Measurements from ENCODE around the gene LRRC70.

Gene LRRC70

DNA sequence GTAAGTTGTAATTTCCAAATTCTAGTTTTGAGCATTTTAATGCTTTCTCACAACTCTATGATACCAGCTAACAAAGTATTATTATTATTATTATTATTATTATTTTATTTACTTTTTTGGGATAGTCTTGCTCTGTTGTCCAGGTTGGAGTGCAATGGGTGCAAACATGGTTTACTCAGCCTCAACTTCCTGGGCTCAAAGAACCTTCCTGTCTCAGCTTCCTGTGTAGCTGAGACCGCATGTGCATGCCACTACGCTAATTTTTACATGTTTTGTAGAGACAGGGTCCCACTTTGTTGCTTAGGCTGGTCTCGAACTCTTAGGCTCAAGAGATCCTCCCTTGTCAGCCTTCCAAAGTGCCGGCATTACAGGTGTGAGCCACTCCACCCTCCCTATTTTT, 27.0 kb downstream of the LRRC70 start:
- TF ChIP-seq, protein P1, sequence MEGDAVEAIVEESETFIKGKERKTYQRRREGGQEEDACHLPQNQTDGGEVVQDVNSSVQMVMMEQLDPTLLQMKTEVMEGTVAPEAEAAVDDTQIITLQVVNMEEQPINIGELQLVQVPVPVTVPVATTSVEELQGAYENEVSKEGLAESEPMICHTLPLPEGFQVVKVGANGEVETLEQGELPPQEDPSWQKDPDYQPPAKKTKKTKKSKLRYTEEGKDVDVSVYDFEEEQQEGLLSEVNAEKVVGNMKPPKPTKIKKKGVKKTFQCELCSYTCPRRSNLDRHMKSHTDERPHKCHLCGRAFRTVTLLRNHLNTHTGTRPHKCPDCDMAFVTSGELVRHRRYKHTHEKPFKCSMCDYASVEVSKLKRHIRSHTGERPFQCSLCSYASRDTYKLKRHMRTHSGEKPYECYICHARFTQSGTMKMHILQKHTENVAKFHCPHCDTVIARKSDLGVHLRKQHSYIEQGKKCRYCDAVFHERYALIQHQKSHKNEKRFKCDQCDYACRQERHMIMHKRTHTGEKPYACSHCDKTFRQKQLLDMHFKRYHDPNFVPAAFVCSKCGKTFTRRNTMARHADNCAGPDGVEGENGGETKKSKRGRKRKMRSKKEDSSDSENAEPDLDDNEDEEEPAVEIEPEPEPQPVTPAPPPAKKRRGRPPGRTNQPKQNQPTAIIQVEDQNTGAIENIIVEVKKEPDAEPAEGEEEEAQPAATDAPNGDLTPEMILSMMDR (IDR thresholded peaks at IDR 0.05; ENCODE audit: extremely low read depth, insufficient read depth, missing control alignments), result no peak
- in situ Hi-C loops (cut with MboI; ENCODE audit: low pct_unique_long_range_greater_than_20kb, low sequenced_read_pairs, unreplicated experiment), result no loop called here

DNA sequence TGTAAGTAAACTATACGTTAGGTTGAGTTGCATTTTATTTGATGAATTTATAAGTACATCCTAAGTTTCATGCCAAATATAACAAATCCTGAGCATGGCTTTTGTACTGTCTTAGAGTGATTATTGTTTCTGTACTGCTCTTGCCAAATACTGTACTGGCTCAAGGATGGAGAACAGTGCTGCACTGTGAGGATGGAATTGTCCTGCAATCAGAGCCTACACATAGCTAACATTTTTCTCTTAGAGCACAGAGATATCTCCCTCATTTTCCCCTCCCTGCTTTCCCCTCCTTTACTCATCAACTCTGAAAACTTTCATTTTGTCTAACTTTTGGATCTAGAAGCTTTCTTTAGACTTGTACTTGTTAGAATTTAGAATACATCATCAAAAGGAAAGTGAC, 28.3 kb downstream of the LRRC70 start:
- DNase-seq (ENCODE audit: low spot score), result no peak
- TF ChIP-seq, protein P1 (IDR thresholded peaks at IDR 0.05; ENCODE audit: extremely low read depth, insufficient read depth, missing control alignments), result no peak
- in situ Hi-C loops (cut with MboI; ENCODE audit: low pct_unique_long_range_greater_than_20kb, low sequenced_read_pairs, unreplicated experiment), result no loop called here

More for the DNA sequence above, 27.0 kb downstream of the LRRC70 start:
- DNase-seq (ENCODE audit: low spot score), result no peak

DNA sequence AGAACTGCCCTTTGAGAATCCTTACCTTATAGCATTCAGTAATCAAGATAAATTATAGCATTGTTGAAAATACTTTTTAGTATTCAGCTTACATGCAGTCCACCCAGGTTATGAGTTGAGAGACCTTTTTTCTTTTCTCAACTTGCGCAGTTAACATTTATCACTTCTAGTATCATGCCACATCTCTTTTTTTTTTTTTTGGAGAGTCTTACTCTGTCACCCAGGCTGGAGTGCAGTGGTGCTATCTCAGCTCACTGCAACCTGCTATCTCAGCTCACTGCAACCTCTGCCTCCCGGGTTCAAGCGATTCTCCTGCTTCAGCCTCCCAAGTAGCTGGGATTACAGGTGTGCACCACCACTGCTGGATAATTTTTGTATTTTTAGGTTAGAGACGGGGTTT, 29.0 kb downstream of the LRRC70 start:
- in situ Hi-C loops (cut with MboI; ENCODE audit: low pct_unique_long_range_greater_than_20kb, low sequenced_read_pairs, unreplicated experiment), result no loop called here
- no peak for DNase-seq (ENCODE audit: low spot score)
- TF ChIP-seq, protein P1 (IDR thresholded peaks at IDR 0.05; ENCODE audit: extremely low read depth, insufficient read depth, missing control alignments), result no peak

DNA sequence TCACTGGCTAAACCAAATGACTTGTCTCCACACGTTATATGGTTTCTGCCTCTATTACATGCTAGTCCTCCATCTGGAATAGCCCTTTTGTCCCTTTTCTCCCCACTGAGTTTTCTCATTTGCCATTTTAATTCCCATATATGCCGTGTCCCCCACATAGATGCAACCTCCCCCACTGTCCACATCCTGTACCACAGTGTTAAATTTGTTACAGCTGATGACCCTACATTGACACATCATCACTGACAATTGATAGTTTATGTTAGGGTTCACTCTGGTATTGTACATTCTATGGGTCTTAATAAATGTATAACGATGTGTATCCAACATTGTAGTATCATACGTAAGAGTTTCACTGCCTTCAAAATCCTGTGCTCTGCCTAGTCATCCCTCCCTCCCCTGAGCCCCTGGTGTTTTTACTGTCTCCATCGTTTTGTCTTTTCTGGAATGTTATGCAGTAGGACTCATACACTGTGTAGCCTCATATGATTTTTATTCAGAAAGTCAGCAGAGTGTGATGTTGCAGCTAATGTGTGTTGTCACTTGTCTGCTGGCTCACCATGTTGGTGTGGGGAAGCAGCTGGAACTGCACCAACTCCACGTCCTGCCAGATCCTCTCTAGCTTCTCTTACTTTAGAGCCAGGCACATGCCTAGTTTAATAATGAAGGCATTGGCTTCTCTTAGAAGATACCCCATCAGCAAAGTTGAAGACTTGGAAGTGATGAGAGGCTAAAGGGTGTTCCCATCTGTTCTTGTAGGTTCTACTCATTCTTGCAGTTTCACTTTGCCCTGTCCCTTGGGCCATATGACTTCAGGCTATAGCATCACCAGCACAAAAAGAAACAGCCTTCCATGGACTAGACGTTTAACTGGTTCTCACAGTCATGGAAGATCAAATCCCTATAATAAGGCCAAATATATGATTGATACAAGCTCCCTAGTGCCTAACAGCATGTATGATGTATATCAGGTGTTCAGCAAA, 30.2 kb downstream of the LRRC70 start:
- DNase-seq (ENCODE audit: low spot score), result no peak
- TF ChIP-seq, protein P1 (IDR thresholded peaks at IDR 0.05; ENCODE audit: extremely low read depth, insufficient read depth, missing control alignments), result no peak
- in situ Hi-C loops (cut with MboI; ENCODE audit: low pct_unique_long_range_greater_than_20kb, low sequenced_read_pairs, unreplicated experiment), result no loop called here

DNA sequence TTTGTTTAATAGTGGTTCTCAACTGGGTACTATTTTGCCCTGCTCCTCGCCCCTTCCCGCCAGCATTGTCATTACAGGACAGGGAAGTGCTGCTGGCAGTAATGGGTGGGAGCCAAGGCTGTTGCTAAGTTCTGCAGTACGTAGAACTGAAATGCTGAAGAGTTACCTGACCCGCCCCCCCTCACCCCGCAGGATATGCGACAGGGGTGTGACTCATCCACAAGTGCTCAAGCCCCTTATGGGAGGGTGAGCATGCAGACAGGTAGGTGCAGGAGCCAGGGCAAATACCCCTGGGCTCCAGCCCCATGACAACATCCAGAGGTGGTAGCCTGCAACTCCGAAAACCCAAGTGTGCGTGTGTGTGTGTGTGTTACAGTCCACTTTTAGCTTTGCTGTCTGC, 35.7 kb downstream of the LRRC70 start:
- in situ Hi-C loops (cut with MboI; ENCODE audit: low pct_unique_long_range_greater_than_20kb, low sequenced_read_pairs, unreplicated experiment), result no loop called here
- DNase-seq (ENCODE audit: low spot score), result no peak
- TF ChIP-seq, protein P1 (IDR thresholded peaks at IDR 0.05; ENCODE audit: extremely low read depth, insufficient read depth, missing control alignments), result no peak

DNA sequence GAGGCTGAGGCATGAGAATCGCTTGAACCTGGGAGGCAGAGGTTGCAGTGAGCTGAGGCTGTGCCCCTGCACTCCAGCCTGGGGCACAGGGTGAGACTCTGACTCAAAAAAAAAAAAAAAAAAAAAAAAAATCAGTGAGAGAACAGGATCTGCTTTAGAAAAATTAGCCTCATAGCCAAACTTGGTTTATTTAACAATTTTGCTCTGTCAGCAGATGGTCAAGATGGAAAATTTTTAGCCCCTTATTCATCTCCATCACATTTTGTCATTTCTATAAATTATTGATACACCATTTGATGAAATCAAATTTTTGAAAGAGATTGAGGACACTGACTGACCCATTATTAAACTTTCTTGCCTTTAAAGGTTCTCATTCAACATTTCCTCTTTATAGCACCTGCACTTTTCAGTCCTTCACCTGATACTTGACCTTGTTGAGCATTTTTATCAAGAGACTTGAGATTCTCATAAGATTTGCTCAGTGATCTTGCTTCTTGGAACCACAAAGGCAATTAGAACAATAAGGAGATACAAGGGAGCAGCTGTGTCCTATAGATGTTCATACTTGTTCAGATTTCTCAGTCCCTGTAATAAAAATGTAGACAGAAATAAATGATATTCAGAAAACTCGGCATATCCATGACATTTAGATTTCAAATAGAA, 38.1 kb downstream of the LRRC70 start:
- DNase-seq (ENCODE audit: low spot score), result no peak
- TF ChIP-seq, protein P1 (IDR thresholded peaks at IDR 0.05; ENCODE audit: extremely low read depth, insufficient read depth, missing control alignments), result no peak
- in situ Hi-C loops (cut with MboI; ENCODE audit: low pct_unique_long_range_greater_than_20kb, low sequenced_read_pairs, unreplicated experiment), result no loop called here

All from GM13977 (cell line).